ENCODE results near the gene TSSK3.
A peak's percentile ranks its signal among the peaks of the same experiment; 100 is the strongest.

Gene TSSK3

GRCh38 chr1:32362474-32363313, at the start of gene TSSK3, which contains the start of gene FAM229A:
TSSK3 (plus strand) TSS chr1:32362539; CDS start chr1:32362702, 163 bp downstream.
FAM229A (minus strand) TSS chr1:32362485; CDS start chr1:32362091, 394 bp downstream.
- no peak for DNase-seq (ENCODE audit: low spot score)

- DNase-seq (ENCODE audit: low spot score): no peak
Measured at GRCh38 chr1:32316903-32317277, 45.4 kb upstream of the TSSK3 start.

DNA sequence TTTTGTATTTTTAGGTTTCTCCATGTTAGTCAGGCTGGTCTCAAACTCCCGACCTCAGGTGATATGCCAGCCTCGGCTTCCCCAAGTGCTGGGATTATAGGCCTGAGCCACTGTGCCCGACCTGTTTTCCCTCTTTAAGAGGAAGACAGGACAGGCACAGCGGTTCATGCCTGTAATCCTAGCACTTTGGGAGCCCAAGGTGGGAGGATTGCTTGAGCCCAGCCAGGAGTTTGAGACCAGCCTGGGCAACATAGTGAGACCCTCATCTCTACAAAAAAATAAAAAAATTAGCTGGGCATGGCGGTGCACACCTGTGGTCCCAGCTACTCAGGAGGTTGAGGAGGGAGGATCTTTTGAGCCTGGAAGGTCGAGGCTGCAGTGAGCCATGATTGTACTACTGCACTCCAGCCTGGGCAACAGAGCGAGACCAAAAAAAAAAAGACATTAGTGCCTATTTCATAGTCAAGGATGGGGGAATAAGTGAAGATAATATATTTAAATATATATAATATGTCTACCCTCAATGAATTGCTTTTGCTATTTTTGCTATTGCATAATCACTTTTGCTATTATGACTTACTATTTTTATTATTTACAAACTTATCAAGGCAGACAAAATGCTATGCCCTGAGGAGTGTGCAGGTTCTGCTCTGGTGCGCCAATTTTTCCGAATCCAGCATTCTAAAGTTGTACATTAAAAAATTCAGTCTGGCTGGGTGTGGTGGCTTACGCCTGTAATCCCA, 44.0 kb upstream of the TSSK3 start:
- no peak for DNase-seq (ENCODE audit: low spot score)

DNA sequence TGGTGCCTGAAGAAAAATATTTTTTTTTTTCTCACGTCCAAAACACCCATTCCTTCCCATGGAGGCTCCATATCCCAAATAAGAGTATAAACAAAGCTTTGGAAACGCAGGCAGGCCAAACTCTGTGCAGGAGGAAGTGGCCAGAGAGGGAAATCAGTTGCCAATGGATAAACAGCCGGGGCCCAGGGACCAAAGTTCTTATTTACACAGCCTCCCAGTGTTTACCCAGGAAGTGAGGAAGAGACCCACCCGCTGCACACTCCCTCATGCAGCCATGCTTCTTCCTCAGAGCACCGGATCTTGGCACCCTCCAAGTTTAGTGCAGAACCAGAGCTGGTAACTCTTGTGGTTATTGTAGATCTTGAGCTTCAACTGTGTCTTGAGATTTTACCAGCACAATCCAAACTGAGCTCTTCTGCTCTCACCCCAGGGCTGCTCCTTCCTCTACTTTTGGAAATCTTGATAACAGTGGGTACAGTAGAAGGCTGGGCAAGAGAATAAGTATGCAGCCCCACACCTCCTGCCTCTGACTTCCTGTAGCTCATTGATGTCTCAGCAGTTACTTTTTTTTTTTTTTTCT, 40.5 kb upstream of the TSSK3 start:
- no peak for DNase-seq (ENCODE audit: low spot score)

GRCh38 chr1:32327204-32327603, 35.1 kb upstream of the TSSK3 start:
- no peak for DNase-seq (ENCODE audit: low spot score)

DNA sequence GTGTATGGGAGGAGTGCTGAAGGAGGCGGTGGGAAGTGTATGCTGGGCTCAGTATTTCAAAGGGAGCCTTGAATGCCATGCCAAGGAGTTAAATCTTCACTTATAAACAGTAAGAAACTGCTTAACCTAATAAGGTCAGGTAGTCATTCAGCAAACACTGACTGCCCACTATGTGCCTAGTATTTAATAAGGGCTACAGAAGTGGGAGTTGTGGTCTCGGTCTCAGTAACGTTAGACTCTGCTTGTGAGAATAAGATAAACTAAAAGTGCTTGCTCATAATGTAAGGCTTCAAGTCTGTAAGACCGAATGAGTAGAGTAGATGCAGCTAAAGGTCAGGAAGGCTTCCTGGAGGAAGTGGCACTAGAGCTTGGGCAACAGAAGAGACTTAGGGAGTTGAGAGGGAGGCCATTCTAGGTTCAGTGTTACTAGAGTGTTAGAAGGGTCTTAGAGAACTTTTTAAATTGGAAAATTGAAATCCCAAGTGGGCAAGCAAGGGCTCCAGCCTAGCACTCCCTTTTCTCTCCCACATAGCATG, 32.3 kb upstream of the TSSK3 start:
- no peak for DNase-seq (ENCODE audit: low spot score)

DNA sequence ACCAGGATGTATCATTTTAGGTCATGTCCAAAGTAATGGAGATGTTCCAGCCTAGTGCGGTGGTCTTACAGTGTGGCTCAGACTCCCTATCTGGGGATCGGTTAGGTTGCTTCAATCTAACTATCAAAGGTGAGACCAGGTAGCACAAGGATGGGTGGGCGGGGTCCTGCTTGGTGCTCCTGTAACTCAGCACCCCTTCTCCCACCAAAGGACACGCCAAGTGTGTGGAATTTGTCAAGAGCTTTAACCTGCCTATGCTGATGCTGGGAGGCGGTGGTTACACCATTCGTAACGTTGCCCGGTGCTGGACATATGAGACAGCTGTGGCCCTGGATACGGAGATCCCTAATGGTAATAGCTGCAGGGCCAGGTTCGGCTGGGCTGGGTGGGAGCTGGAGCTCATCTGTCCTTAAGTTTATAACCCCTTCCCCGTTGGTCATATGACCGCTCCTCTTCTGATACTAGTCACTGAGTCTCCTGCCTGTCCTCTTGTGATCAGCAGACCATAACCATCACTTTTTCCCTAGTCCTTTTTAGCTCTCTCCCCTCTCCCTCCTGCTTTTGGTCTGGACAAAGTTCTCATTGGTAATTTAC, 31.7 kb upstream of the TSSK3 start:
- DNase-seq (ENCODE audit: low spot score): no peak

DNA sequence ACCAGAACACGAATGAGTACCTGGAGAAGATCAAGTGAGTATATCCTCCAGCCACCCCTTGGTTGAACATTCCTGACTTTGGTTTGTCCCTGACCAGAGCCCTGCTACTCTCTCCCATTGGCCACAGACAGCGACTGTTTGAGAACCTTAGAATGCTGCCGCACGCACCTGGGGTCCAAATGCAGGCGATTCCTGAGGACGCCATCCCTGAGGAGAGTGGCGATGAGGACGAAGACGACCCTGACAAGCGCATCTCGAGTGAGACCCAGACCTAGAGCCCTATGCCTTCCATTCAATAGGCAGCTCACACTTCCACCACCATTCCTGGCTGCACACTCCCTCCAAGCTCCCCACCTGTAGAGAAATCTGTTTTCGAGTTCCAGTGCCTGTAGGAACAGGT, 30.8 kb upstream of the TSSK3 start:
- no peak for DNase-seq (ENCODE audit: low spot score)

DNA sequence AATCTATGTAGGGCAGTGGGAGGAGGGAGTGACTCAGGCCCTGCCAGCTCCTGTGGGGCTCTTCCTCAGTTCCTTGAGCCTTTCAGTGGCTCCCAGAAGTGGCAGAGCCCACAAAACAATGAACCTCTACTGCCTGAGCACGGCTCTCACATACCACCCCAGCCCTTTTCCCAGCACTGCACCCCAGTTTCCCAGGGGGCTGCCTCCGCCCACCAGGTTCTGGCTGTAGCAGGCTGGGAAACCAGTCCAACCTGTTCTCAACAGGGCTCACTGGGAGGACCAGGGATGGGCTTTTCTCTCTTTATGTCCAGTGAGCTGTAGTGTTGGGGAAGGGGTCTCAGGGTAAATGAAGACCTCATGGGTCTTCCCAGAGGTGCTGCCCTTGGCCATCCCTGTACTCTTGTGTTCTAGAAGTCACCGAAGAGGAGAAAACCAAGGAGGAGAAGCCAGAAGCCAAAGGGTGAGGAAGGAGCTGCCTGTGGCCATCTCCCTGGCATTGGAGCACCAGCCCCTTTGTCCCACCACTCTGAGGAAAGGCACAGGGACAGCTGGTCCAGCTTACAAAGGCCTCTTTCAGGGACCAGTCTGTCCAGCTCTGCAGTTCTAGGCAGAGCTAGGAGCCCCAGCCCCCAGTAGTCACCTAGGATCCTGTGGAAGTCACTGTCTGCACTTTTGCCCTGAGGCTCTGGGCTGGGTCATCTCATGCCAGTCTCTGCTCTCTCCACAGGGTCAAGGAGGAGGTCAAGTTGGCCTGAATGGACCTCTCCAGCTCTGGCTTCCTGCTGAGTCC, 29.9 kb upstream of the TSSK3 start:
- no peak for DNase-seq (ENCODE audit: low spot score)

DNA sequence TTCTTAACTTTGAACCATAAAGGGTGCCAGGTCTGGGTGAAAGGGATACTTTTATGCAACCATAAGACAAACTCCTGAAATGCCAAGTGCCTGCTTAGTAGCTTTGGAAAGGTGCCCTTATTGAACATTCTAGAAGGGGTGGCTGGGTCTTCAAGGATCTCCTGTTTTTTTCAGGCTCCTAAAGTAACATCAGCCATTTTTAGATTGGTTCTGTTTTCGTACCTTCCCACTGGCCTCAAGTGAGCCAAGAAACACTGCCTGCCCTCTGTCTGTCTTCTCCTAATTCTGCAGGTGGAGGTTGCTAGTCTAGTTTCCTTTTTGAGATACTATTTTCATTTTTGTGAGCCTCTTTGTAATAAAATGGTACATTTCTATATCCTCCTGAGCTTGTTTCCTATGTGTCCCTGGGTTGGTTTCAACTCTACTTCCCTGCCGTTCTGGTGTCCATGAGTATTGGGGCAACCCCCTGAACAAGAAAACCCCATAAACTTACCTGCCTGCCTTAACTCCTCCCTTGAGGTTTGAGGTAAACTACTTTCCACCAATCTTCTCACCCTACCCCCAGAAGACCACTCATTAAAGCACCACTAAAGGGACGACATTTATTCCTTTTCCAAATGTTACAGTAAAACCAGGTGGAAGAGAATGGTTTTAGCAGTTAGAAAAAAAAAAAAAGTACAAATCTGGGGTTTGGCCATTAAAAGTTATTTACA, 28.9 kb upstream of the TSSK3 start:
- DNase-seq (ENCODE audit: low spot score): no peak

DNA sequence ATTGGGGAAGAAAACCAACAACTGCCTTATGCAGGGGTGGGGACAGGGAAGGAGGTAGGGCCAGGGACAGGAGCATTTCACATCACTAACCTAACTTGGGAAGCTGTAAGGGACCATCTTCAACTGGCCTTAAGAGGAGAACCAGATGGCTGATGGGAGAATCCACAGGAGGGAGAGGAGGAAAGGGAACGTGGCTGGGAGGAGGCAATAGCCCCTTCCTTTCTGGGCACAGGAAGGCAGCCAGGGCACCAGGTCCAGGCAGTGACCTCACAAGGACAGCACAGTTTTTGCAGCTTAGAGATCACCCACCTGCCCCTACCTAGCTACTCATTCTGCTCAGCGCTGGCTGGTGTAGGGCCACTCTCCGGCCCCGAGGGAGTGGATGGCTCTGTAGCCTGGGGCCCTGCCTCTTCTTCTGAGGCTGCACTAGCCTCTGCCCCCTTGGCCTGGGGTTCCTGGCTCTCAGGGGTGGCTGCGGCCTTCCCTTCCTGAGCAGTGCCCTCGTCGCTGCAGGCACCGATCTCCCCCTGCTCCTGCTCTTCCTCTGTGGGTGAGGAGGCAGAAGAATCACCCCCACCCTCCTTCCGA, 28.0 kb upstream of the TSSK3 start:
- no peak for DNase-seq (ENCODE audit: low spot score)

DNA sequence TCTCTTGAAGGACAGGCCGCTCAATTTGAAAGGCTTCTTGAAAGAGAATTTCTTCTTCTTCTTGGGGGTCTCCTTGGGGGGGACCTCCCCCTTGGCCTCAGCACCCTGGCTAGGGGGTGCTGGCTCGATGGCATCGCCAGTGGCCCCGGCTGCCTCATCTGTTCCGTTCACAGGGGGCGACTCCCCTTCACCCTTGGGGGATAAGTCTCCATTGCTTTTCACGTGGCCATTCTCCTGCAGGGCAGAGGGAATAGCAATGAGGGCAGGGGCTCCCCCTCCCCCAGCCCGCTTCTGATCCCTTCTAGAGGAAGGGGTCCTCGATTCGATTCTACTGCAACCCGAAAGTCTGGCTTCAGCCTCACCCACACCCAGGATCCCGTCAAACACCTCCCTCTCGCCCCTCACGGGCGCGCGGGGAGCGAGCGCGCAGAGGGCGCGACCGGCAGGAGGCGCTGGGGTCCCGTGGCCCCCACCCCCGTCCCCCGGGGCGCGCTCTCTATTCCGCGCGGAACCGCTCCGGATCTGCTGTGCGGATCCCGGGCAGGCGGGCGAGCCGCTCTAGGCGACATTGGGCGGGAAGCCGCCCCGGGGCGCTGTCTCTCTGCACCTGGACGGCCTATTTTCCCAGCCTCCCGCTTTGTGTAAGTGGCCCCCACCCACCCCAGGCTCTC, 27.3 kb upstream of the TSSK3 start:
- DNase-seq (ENCODE audit: low spot score): peak; percentile 70

DNA sequence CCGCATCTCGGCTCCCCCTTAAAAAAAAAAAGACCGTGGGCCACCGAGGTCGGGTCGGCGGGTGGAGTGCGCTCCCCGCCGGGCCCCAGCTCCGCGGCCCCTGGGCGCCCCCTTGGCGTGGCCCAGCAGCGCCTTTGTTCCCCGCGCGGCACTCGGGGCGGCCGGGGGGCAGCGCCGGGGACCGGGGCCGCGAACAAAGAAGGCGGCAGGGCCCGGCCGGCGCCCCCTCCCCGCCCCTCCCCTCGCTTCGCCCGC, 26.9 kb upstream of the TSSK3 start:
- DNase-seq (ENCODE audit: low spot score): no peak

- DNase-seq (ENCODE audit: low spot score): peak; percentile 88
Measured at GRCh38 chr1:32335790-32336590, 26.3 kb upstream of the TSSK3 start, which contains the start of gene MARCKSL1. MARCKSL1 (minus strand) TSS chr1:32336233; CDS start chr1:32336033, 200 bp downstream.

DNA sequence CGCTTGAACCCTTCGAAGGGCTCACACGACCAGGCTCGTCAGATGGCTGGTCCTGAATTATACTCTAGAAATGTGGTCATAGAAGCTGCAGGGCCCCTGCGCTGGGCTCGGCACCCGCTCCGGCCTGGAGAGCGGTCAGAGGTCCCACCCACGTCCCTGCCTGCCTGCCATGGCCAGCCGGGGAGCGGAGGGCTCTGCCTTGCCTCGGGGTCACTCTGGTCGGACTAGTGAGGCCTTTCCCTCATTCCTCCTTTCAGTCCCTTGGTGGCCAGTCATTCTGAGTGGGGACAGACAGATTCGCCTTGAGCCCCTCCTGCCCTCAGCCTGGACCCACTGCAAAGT, 25.8 kb upstream of the TSSK3 start:
- DNase-seq (ENCODE audit: low spot score): no peak

GRCh38 chr1:32336963-32337675, 25.2 kb upstream of the TSSK3 start:
- no peak for DNase-seq (ENCODE audit: low spot score)

GRCh38 chr1:32337855-32338636, 24.3 kb upstream of the TSSK3 start:
- no peak for DNase-seq (ENCODE audit: low spot score)

DNA sequence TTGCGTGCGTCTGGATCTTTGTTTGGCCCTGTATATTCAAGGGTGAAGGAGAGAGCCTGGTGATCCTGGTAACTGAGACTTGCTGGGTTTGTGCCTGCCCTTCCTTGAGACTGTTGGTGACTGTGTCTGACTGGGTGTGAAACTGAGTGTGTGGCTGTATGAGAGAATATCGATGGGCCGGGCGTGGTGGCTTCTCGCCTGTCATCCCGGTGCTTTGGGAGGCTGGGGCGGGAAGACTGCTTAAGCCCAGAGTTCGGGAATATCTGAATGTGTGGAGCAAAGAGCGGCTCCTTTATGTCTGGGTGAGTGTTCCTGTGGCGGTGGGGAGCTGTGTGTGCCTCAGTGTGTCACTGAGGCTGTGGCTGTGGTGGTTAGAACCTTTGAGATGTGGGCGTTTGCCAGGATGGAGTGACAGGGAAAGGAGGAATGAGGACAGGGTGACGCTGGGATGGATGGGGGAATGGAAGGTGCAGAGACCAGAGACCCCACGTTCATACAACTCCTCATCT, 23.6 kb upstream of the TSSK3 start:
- DNase-seq (ENCODE audit: low spot score): no peak
